Measurements from ENCODE around the gene CHRNA9. TPM values are rescaled to one million over a fixed set of nuclear protein-coding genes. Genes with fewer than 3 reads are reported as not detected.

The CHRNA9 gene
- total RNA-seq, 2 experiments from 2014 or later = 0.08 to 0.21 TPM

GRCh38 chr4:40306976-40307375, 28.2 kb upstream of the CHRNA9 start:
- POLR2A ChIA-PET = interaction anchor here (0.5 to 2.9 kb wide), 8 partner anchors 10 to 250 kb away, joined by 3 to 9 read pairs (median 4); partner anchors contain the start of genes N4BP2 and RHOH
- CTCF ChIA-PET = interaction anchor here (0.6 to 8.4 kb wide), 15 partner anchors 10 to 251 kb away, joined by 3 to 63 read pairs (median 4); no protein-coding TSS in a partner anchor

DNA sequence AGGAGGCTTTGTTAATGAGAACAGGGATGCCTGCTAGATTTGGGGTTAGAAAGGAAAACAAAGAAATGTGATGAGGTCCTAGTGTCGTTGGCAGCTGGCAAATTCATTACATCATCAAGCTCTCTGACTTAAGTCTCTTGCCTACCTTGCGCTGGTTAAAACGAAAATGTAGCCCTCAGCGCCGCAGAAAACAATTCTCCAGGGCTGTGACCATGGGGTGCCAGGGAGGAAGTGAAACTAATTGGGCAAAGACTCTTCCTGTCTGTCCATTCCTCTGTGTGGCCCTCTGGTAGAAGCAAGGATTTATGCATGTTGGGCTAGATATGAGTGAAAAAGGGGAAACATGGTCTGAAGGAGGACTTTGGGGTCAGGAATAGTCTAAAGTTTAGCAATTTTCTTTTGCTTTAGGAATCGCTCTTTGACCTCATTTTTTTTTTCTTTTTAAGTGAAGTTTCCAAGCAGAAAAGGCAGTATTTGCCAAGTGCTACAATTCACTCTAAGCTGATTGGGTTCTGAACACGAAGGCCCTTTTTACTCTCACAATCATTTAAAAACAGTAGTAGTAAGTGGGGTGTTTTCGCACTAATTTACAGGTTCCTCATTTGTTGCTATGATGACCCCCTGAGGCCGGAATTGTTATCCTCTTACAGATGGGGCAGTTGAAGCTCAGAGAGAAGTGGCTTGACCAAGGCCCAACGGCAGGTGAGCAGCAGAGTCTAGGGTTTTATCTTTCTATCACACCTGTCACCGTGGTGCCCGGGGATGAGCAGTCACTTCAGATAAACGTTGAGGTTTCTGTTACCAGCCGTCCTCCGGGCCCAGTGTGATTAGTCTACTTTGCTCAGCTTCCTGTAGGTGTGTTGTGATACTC, 27.3 kb upstream of the CHRNA9 start:
- ChIA-PET CTCF (interaction anchor here (0.7 to 8.4 kb wide), 17 partner anchors 9 to 158 kb away, joined by 3 to 63 read pairs (median 4); no protein-coding TSS in a partner anchor), POLR2A (interaction anchor here (0.6 to 2.9 kb wide), 12 partner anchors 9 to 251 kb away, joined by 3 to 9 read pairs (median 3); partner anchors contain the start of gene N4BP2)

DNA sequence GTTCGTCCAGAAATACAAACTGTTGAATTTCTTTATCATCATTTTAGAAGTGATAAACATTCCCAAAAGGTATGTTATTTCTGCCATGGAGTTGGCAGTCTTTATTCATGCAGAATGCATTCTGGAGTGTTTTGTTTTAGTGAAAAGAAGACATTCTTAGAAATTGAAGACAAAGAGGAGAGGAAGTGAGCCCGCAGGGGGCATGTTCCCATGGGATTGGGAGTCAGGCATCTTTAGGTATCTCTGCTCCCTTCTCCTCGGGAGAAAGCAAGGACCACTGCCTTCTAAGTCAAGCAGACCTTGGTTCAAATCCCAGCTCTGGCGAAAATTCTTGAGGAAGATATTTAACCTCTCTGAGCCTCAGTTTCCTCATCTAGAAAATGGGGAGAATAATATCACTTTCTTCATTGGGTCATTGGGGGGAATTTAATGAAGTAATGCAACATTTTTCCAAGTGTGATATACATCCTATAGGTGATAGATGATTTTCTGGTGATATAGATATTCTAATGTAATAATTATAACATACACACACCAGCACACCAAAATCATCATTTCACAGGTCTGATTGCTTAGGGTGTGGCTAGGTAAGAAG, 26.5 kb upstream of the CHRNA9 start:
- CTCF ChIA-PET = interaction anchor here (0.7 to 8.4 kb wide), 11 partner anchors 8 to 159 kb away, joined by 3 to 63 read pairs (median 5); no protein-coding TSS in a partner anchor
- POLR2A ChIA-PET = interaction anchor here (0.6 to 2.9 kb wide), 7 partner anchors 8 to 112 kb away, joined by 3 to 9 read pairs (median 3); no protein-coding TSS in a partner anchor

DNA sequence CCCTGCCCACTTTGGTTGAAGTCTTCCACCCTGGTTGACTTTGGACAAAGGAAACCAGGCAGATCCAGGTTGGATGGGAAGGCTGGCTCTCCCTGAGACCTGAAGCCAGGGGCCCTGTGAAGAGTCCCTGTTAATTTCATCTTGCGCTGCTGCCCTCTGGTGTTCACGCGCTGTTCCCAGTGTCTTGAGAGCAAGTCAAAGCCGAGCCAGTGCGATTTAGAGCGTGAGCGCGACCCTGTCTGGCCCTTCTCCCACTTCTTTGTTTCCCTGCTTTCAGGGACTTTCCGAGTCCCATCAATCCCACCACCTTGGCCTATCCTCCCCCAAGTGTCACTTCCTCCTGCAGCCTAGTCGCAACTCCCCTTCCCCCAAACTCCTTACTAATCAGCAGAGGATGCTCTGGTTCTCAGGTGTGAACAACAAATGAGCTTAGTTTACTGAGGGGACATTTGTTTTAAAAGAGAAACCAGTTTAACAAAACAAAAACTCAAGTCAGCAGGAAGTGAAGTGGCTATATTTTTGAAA, 25.8 kb upstream of the CHRNA9 start:
- CTCF ChIA-PET = interaction anchor here (0.6 to 8.4 kb wide), 20 partner anchors 9 to 671 kb away, joined by 3 to 63 read pairs (median 4); partner anchors contain the start of gene SMIM14
- POLR2A ChIA-PET = interaction anchor here (0.6 to 1.0 kb wide), 2 partner anchors 107 to 110 kb away, joined by 3 read pairs; no protein-coding TSS in a partner anchor

GRCh38 chr4:40310225-40310624, 24.9 kb upstream of the CHRNA9 start:
- POLR2A ChIA-PET = no interaction called here
- CTCF ChIA-PET = interaction anchor here (0.8 to 8.4 kb wide), 8 partner anchors 10 to 82 kb away, joined by 3 to 63 read pairs (median 6); no protein-coding TSS in a partner anchor

DNA sequence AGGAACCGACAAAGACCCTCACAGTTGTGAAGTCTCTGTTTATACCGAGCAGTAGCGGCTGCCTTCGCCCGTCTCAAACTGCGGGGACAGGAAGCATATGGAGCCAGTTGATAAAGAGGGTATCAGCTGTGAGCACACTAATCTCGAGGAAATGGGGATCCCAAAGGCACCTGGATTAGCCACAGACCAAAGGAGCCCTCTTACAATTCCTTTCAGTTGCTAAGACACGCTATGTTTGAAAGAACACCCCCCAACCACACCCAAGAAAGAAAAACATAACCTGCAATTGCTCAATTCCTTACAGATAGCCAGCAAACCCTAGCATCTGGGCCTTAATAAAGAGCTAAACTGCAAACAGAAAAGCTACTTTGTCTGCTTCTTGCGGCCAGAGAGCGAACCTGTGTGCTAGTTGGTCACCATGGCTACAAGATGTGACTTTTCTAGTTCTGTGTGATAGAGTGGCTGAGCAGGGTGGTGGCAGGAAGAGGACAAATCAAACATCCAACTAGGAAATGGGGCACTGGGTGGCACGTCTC, 23.3 kb upstream of the CHRNA9 start:
- CTCF ChIA-PET = interaction anchor here (0.8 to 8.4 kb wide), 4 partner anchors 13 to 83 kb away, joined by 3 to 63 read pairs (median 4); no protein-coding TSS in a partner anchor
- POLR2A ChIA-PET = interaction anchor here (0.6 to 0.7 kb wide), 2 partner anchors 77 to 637 kb away, joined by 6 to 7 read pairs; no protein-coding TSS in a partner anchor

GRCh38 chr4:40314951-40315350, 20.2 kb upstream of the CHRNA9 start:
- POLR2A ChIA-PET = no interaction called here

DNA sequence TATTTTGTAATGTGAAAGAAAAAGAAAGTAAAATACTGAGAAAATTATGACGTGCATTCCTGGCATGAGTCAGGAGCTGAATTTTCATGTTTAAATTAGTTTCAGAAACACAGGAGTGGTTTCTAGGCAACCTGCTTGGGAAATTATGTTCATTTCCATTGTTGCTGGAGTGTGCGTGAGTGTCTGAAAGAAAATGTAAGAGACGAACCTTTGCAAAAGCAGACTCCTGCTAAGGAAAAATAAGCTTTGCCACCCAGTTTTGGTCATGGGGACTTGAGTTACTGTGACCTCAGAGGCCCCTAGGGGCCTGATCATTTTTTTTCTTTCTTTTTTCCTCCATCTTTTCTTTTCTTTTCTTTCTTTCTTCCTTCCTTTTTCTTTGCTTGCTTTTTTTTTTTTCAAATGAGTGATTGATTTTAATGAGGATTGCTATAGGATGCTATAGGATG, 18.8 kb upstream of the CHRNA9 start:
- CTCF ChIA-PET = interaction anchor here (0.6 to 2.1 kb wide), 35 partner anchors 9 to 1618 kb away, joined by 3 to 11 read pairs (median 4); partner anchors contain the start of gene UBE2K
- POLR2A ChIA-PET = interaction anchor here (0.6 to 2.0 kb wide), 6 partner anchors 9 to 119 kb away, joined by 3 to 12 read pairs (median 6); partner anchors contain the start of gene RHOH

More at GRCh38 chr4:40314951-40315350, 20.2 kb upstream of the CHRNA9 start:
- CTCF ChIA-PET = no interaction called here

- CTCF ChIA-PET = interaction anchor here (0.6 to 2.1 kb wide), 38 partner anchors 9 to 1618 kb away, joined by 3 to 11 read pairs (median 4); partner anchors contain the start of gene UBE2K
- POLR2A ChIA-PET = interaction anchor here (0.6 to 2.0 kb wide), 8 partner anchors 10 to 119 kb away, joined by 3 to 12 read pairs (median 5); partner anchors contain the start of gene RHOH
Measured at GRCh38 chr4:40316782-40317635, 18.1 kb upstream of the CHRNA9 start.

DNA sequence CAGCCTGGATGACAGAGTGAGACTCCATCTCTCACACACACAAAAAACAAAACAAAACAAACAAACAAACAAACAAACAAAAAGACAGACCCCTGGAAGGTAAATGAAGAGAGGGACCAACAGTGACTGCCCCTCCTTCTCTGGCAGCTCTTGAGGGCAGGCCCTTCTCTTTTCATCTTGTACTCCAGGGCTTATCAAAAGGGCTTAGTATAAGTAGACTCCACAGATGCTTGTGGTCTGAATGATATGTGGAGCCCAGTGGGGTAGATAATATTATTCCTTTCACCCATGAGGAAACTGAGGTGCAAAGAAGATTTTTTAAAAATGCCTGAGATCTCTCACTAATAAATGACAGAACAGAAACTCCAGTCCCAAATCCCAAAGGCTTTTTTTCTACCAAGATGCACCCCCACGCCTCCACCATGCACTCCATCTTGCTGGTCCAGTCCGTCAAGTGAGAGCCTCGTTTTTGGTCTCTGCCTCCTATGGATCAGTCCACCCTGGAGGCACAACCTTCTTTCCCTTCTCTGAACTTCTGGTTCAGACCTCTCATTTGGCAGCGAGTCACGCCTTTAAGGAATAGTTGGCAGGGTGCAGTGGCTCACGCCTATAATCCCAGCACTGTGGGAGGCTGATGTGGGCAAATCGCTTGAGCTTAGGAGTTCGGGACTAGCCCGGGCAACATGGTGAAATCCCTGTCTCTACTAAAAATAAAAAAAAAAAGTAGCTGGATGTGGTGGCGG, 17.0 kb upstream of the CHRNA9 start:
- CTCF ChIA-PET = interaction anchor here (0.7 to 2.1 kb wide), 18 partner anchors 7 to 1053 kb away, joined by 3 to 11 read pairs (median 5); partner anchors contain the start of gene UBE2K
- POLR2A ChIA-PET = interaction anchor here (0.6 to 2.0 kb wide), 6 partner anchors 11 to 118 kb away, joined by 3 to 9 read pairs (median 3); no protein-coding TSS in a partner anchor

DNA sequence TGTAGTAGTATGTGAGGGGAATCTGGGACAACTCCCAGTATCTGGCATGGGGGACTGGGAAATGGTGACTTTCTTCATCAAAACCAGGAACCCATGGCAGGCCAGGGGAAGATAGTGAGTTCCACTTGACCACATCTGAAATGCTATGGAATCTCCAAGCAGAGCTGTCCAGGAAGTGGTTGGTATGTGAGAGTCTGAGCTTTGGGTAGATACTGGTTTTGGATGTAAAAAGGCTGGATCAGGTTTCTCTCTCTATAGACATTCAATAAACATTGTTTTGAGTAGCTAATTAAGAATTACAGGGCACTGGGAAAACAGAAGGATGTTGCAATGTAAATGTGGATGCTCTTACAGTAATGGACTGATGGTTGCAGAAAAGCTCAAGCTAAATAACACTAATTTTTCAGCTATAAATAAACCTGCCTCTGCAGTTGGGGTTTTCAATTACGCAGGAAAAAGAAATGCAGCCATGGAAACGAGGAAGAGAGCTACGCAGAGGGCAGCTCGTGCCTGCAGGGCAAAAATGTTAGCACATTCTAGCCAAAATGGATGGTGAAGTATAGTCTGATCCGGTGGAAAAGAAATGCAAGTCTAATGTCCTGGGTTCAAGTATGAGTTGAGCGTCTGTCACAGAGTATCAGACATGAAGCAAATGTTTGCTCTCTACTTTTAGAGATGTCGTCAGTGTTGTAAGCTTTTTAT, 13.4 kb upstream of the CHRNA9 start:
- POLR2A ChIA-PET = interaction anchor here (0.5 kb wide), 1 partner anchor 125 kb away, joined by 3 read pairs; no protein-coding TSS in a partner anchor
- CTCF ChIA-PET = interaction anchor here (0.7 to 1.1 kb wide), 2 partner anchors 138 to 169 kb away, joined by 3 read pairs; no protein-coding TSS in a partner anchor

GRCh38 chr4:40322811-40323210, 12.3 kb upstream of the CHRNA9 start:
- POLR2A ChIA-PET = no interaction called here
- CTCF ChIA-PET = no interaction called here

DNA sequence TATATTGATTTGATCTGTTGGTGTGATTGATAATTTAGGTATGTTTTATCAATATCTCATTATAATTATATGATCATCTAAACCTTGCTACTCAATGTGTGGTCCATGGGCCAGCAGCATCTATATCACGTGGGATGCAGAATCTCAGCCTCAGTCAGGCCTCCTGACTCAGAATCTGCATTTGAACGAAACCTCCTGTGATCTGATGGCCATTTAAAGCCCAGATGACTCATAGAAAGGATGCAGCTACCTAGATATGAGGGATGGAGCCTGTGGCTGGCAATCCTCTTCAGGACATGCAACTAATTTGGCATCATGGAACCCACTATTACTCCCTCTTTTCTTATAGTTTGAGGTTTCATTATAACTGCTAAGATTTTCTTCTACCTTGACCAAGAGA, 11.3 kb upstream of the CHRNA9 start:
- ChIA-PET CTCF (interaction anchor here (0.5 to 2.3 kb wide), 3 partner anchors 14 to 173 kb away, joined by 3 to 16 read pairs (median 3); no protein-coding TSS in a partner anchor), POLR2A (no interaction called here)

DNA sequence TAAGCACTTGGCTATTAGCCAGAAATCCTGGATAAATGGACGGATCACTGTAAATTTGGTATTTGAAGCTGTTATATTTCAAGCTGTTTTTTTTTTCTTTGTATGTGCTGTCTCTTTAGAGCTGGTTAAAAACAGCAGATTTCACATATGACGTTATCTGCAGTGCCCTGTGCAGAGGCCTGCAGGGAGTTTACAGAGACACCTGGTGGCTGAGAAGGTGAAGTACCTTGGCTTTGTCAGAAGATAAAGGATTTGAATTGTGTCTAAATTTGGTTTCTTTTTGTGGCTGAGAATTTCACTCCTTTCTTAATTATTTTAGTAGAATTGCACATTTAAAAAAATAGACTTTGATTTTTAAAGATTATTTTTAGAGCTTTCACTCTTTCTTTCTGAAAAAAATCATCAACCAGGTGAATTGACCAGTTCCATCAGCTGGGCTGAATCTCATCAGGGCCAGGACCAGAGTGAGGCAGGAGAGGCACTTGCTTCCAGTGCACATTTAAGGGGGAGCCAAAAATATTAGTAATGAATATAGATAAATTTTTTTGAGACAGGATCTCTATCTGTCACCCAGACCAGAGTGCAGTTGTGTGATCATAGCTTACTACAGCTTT, 9.6 kb upstream of the CHRNA9 start:
- ChIA-PET POLR2A (no interaction called here), CTCF (interaction anchor here (0.6 to 2.7 kb wide), 18 partner anchors 8 to 409 kb away, joined by 3 to 16 read pairs (median 4); partner anchors contain the start of gene N4BP2)

DNA sequence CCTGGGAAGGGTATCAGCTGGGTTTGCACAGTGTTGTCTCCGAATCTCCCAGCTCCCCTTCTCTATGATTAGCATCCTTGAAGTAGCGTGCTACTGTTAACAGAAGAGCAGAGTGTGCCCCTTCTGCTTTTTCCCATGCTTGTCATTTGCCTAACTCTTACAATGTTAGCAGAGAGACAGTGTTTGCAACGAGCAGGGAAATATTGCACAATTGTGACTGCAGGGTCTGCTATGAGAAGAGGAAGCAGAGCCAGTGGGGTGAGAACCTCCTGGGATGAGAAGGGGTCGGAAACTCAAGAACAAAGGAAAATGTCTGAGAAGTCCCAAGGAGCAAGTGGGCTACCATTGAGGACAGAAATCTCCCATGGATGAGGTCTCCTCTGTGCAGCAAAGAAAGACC, 7.8 kb upstream of the CHRNA9 start:
- ChIA-PET POLR2A (no interaction called here), CTCF (interaction anchor here (0.7 kb wide), 1 partner anchor 518 kb away, joined by 3 read pairs; no protein-coding TSS in a partner anchor)

DNA sequence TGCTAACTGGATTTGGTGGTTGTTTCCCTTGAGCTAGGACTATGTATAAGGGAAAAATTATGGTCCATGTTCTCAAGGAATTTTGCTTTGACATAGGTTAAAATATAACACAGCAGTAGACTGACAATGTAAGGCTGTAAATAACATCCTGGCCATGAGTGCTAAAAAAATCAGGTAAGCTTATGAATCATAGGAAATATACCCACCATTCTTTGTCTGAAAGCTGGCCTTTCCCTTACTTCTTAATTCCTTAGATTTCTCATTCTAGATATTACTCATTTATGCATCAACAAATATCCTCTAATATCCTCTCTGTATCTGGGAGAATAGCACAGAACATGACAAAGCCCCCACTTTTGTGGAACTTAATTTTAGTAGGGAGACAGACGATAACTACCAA, 6.8 kb upstream of the CHRNA9 start:
- CTCF ChIA-PET = interaction anchor here (0.6 kb wide), 1 partner anchor 239 kb away, joined by 4 read pairs; no protein-coding TSS in a partner anchor
- POLR2A ChIA-PET = no interaction called here
